Measurements from ENCODE around the gene CCNT2. TPM values are rescaled to one million over a fixed set of nuclear protein-coding genes. Genes with fewer than 3 reads are reported as not detected.

The CCNT2 gene
- total RNA-seq, 4 donors from 2014 or later: 12.6 to 29.8 (median 21.1) TPM

Other genes with a start within 250 kb of the CCNT2 start
- gene TMEM163, start 199.8 kb upstream of the CCNT2 start, total RNA-seq: under 1 TPM in 3 of 4 donors, not detected in 1; 0.09 to 0.19 (median 0.12) TPM
- not detected for gene ACMSD, start 80.2 kb upstream of the CCNT2 start, total RNA-seq
- gene MAP3K19, start 128.6 kb downstream of the CCNT2 start, total RNA-seq: not detected
- 10 to 100 TPM; 25.5 to 49.4 (median 35.1) TPM for gene RAB3GAP1, start 133.5 kb downstream of the CCNT2 start, total RNA-seq

Measured in esophagus squamous epithelium (tissue), 4 donors.